ENCODE measurements around the gene XPO4.

DNA sequence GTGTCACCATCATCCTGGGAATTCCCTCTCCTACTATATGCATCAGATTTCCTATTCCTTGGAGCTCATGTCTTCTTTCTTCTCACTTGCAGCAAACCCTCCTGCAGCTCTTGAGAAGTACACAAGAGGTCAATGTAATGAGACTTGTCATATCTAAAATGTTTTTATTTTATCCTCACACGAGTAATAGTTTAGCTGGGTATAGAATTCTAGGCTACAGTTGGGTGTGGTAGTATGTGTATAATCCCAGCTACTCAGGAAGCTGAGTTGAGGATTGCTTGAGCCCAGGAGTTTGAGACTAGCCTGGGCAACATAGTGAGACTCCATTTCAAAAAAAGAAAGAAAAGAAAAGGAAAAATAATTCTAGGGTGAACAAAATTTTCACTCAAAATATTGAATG lies 153.2 kb downstream of the XPO4 start:
- TF ChIP-seq CTCF (IDR thresholded peaks at IDR 0.05) (no peak), POLR2AphosphoS5 (IDR thresholded peaks at IDR 0.05) (no peak), POLR2A (IDR thresholded peaks at IDR 0.05) (no peak), EP300 (IDR thresholded peaks at IDR 0.05) (no peak)

All from gastroesophageal sphincter (tissue), 3 donors.